Esophagus squamous epithelium (tissue), 4 donors: Measurements from ENCODE around the gene NUDT6.

Source experiments
- CTCF ChIP-seq, 6 experiments: fragments of 450-650 bp in 4 of 6; fragments of 200-600 bp in 2 of 6; sonication (generic) in 2 of 6; IDR thresholded peaks; one replicate each; pipeline ENCODE4 v1.5.1; 2016 to 2019; ENCODE audit warnings: antibody characterized with exemption in 6 of 6, mild to moderate bottlenecking in 4 of 6, moderate library complexity in 4 of 6
- POLR2A ChIP-seq, 4 donors: fragments of 450-650 bp; IDR thresholded peaks; one replicate each; pipeline ENCODE4 v1.6.1; 2017; ENCODE audit warnings: antibody characterized with exemption in 4 of 4, mild to moderate bottlenecking in 4 of 4, moderate library complexity in 3 of 4

GRCh38 chr4:122968227-122968812 is 45.9 kb upstream of the NUDT6 start:
- TF ChIP-seq CTCF (IDR thresholded peaks at IDR 0.05) (no peak), POLR2A (IDR thresholded peaks at IDR 0.05) (no peak)
